Breast epithelium (tissue), 4 donors: Measurements from ENCODE around the gene SLC12A7. TPM values are rescaled to one million over a fixed set of nuclear protein-coding genes. Genes with fewer than 3 reads are reported as not detected.

Experiments used
- DNase-seq, 2 donors: peaks; one replicate each; pipeline ENCODE4 v3.0.0-alpha.2; 2019; ENCODE audit warnings: low spot score in 2 of 2
- H3K27ac ChIP-seq, 2 donors: fragments of 200-600 bp; sonication (generic) in 1 of 2; one replicate each; pipeline ENCODE4 v1.5.1; 2016 to 2019; ENCODE audit warnings: mild to moderate bottlenecking in 1 of 2
- H3K27me3 ChIP-seq, 2 donors: fragments of 200-600 bp; sonication (generic) in 1 of 2; one replicate each; pipeline versions ENCODE4 v1.5.1 to v1.6.0; 2017 to 2019; ENCODE audit warnings: control low read depth in 1 of 2, mild to moderate bottlenecking in 1 of 2
- H3K36me3 ChIP-seq: fragments of 200-600 bp; one replicate; pipeline ENCODE4 v1.5.1; 2019
- H3K4me1 ChIP-seq, 2 donors: fragments of 200-600 bp; sonication (generic); one replicate each; pipeline ENCODE4 v1.5.1; 2016 to 2019; ENCODE audit warnings: control low read depth in 1 of 2
- H3K4me3 ChIP-seq, 3 donors: fragments of 200-600 bp; sonication (generic); 1 replicate in 2 of 3; 2 replicates in 1 of 3; pipeline ENCODE4 v1.5.1; 2016 to 2019; ENCODE audit warnings: mild to moderate bottlenecking in 3 of 3, moderate library complexity in 2 of 3
- H3K9me3 ChIP-seq, 2 donors: fragments of 200-600 bp; sonication (generic) in 1 of 2; one replicate each; pipeline ENCODE4 v1.5.1; 2016 to 2019; ENCODE audit warnings: control low read depth in 1 of 2
- CTCF ChIP-seq, 3 donors: fragments of 450-650 bp; IDR thresholded peaks; one replicate each; pipeline ENCODE4 v1.5.1; 2016 to 2017; ENCODE audit warnings: antibody characterized with exemption in 3 of 3, mild to moderate bottlenecking in 3 of 3, moderate library complexity in 3 of 3
- POLR2A ChIP-seq: fragments of 450-650 bp; IDR thresholded peaks from one replicate; pipeline ENCODE4 v1.6.1; 2016; ENCODE audit warnings: antibody characterized with exemption, mild to moderate bottlenecking, moderate library complexity
- POLR2AphosphoS5 ChIP-seq, 3 donors: sonication (generic); formaldehyde crosslinking; IDR thresholded peaks; one replicate each; pipeline ENCODE4 v1.6.1; 2017; ENCODE audit warnings: antibody characterized with exemption in 3 of 3
- intact Hi-C: fragments of 100-400 bp; cut with DNase I; formaldehyde crosslinking; loops from one replicate; pipeline ENCODE4 v1.15.1; 2023; ENCODE audit warnings: low total_unique reads
- total RNA-seq, 3 donors: library from RNA; depleted of rRNA; stranded (reverse); fragments of >200 nt; gene quantifications; one replicate each; pipeline ENCODE4 v1.1.0, GENCODE V29; 2016

SLC12A7 gene
- total RNA-seq, 3 donors from 2014 or later: 21.4 to 31.5 (median 25.0) TPM

DNA sequence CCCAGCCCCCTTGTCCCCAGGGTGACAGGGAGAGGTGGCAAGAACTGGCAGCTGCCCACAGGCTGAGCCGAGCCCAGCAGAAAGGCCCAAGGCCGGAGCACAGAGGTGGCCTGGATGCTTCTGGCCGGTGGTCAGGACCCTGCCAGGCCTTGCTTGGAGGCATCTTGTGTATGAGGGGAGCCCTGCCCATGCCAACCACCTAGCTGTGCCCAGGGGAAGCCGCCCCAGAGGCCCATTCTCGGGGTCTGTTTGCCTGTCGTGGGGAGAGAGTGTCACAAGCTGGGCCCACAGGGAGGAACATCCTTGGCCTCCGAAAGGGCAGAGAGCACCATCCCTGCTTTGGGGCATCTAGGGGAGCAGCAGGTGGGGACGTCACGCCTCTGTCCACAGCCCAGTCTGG is 93.3 kb downstream of the SLC12A7 start:
- no peak overlapping the region for H3K27ac ChIP-seq
- no peak for DNase-seq
- H3K4me3 ChIP-seq: no peak overlapping the region
- intact Hi-C loops: no loop called here
- H3K27me3 ChIP-seq: no peaks in the 10 kb centered on the region
- no peak for TF ChIP-seq CTCF (IDR thresholded peaks at IDR 0.05)
- no peaks in the 10 kb centered on the region for H3K36me3 ChIP-seq
- no peaks in the 10 kb centered on the region for H3K9me3 ChIP-seq
- no peaks in the 10 kb centered on the region for H3K4me1 ChIP-seq

GRCh38 chr5:1017691-1018455 is 94.0 kb downstream of the SLC12A7 start:
- intact Hi-C loops: no loop called here
- no peaks in the 10 kb centered on the region for H3K9me3 ChIP-seq
- DNase-seq: no peak
- no peaks in the 10 kb centered on the region for H3K36me3 ChIP-seq
- no peaks in the 10 kb centered on the region for H3K4me1 ChIP-seq
- H3K27ac ChIP-seq: no peak overlapping the region
- H3K27me3 ChIP-seq: no peaks in the 10 kb centered on the region
- no peak overlapping the region for H3K4me3 ChIP-seq
- TF ChIP-seq CTCF (IDR thresholded peaks at IDR 0.05) (no peak), POLR2A (no peak), POLR2AphosphoS5 (IDR thresholded peaks at IDR 0.05) (no peak)

- TF ChIP-seq POLR2AphosphoS5 (IDR thresholded peaks at IDR 0.05) (no peak), CTCF (IDR thresholded peaks at IDR 0.05) (no peak), POLR2A (no peak)
- DNase-seq: no peak
- intact Hi-C loops: no loop called here
- H3K9me3 ChIP-seq: no peaks in the 10 kb centered on the region
- no peaks in the 10 kb centered on the region for H3K27me3 ChIP-seq
- no peaks in the 10 kb centered on the region for H3K4me1 ChIP-seq
- no peaks in the 10 kb centered on the region for H3K36me3 ChIP-seq
- no peak overlapping the region for H3K4me3 ChIP-seq
- no peak overlapping the region for H3K27ac ChIP-seq
Observed at GRCh38 chr5:1017056-1017455, 94.8 kb downstream of the SLC12A7 start.

- H3K27ac ChIP-seq: no peak overlapping the region
Observed at GRCh38 chr5:1016476-1016875, 95.4 kb downstream of the SLC12A7 start.

More at GRCh38 chr5:1016476-1016875, 95.4 kb downstream of the SLC12A7 start:
- no peaks in the 10 kb centered on the region for H3K27me3 ChIP-seq
- no peak for DNase-seq
- intact Hi-C loops: no loop called here
- H3K36me3 ChIP-seq: no peaks in the 10 kb centered on the region
- TF ChIP-seq POLR2AphosphoS5 (IDR thresholded peaks at IDR 0.05): no peak
- no peak for TF ChIP-seq POLR2A
- TF ChIP-seq CTCF (IDR thresholded peaks at IDR 0.05): no peak
- H3K4me3 ChIP-seq: peak overlapping the region in 2 of 3 donors; percentile 13 to 44
- H3K4me1 ChIP-seq: no peaks in the 10 kb centered on the region
- no peaks in the 10 kb centered on the region for H3K9me3 ChIP-seq
